DND-41 (cell line): ENCODE results near the gene ABHD17A.

Source experiments
- ATAC-seq: fragments of 200-7000 bp; cut with Tn5 transposase; 3 replicates; pipeline ENCODE4 v1.9.1; 2021; ENCODE audit warnings: low read depth; ENCODE audit not compliant: insufficient read depth
- DNase-seq: peaks from one replicate; pipeline ENCODE4 v3.0.0-alpha.2; 2020
- H2AFZ ChIP-seq: 2 replicates; pipeline ENCODE4 v1.6.0; 2012; ENCODE audit warnings: low read depth, low read length
- H3K27ac ChIP-seq: 2 replicates; pipeline ENCODE4 v1.5.1; 2012; ENCODE audit warnings: low read length, inconsistent platforms
- H3K27me3 ChIP-seq: fragments of 200-600 bp; sonication (generic); 2 replicates; pipeline ENCODE4 v1.6.0; 2012; ENCODE audit warnings: low read length, mild to moderate bottlenecking, inconsistent platforms; ENCODE audit not compliant: insufficient read depth, poor library complexity
- H3K36me3 ChIP-seq: 2 replicates; pipeline ENCODE4 v1.5.1; 2012; ENCODE audit warnings: low read length, inconsistent platforms; ENCODE audit not compliant: insufficient read depth
- H3K4me1 ChIP-seq: 2 replicates; pipeline ENCODE4 v1.5.1; 2012; ENCODE audit warnings: mild to moderate bottlenecking, low read length; ENCODE audit not compliant: insufficient read depth
- H3K4me2 ChIP-seq: 2 replicates; pipeline ENCODE4 v1.6.0; 2012; ENCODE audit warnings: mild to moderate bottlenecking, moderate library complexity, low read length, inconsistent platforms; ENCODE audit not compliant: insufficient read depth
- H3K4me3 ChIP-seq, 2 experiments: fragments of 200-600 bp in 1 of 2; shearing (Covaris generic) in 1 of 2; 2 replicates each; pipeline ENCODE4 v1.5.1; 2012 to 2016; ENCODE audit warnings: inconsistent platforms in 2 of 2, low read length in 2 of 2, mild to moderate bottlenecking in 2 of 2, low read depth in 1 of 2, moderate library complexity in 1 of 2
- H3K79me2 ChIP-seq: 2 replicates; pipeline ENCODE4 v1.6.0; 2012; ENCODE audit warnings: low read length, inconsistent platforms; ENCODE audit not compliant: insufficient read depth
- H3K9ac ChIP-seq: 2 replicates; pipeline ENCODE4 v1.6.0; 2012; ENCODE audit warnings: low read depth, mild to moderate bottlenecking, inconsistent platforms, low read length, moderate library complexity
- H3K9me3 ChIP-seq: 2 replicates; pipeline ENCODE4 v1.5.1; 2012; ENCODE audit warnings: low read length, moderate library complexity, mild to moderate bottlenecking, inconsistent platforms; ENCODE audit not compliant: insufficient read depth, severe bottlenecking
- H4K20me1 ChIP-seq: 2 replicates; pipeline ENCODE4 v1.6.0; 2012; ENCODE audit warnings: low read length; ENCODE audit not compliant: insufficient read depth
- CTCF ChIP-seq: IDR thresholded peaks from 2 replicates; pipeline ENCODE4 v1.5.1; 2012; ENCODE audit warnings: borderline replicate concordance, low read length, moderate library complexity, mild to moderate bottlenecking; ENCODE audit not compliant: poor library complexity, severe bottlenecking; ENCODE audit errors: extremely low read depth
- EZH2 ChIP-seq: IDR thresholded peaks from 3 replicates; pipeline ENCODE4 v1.6.1; 2012; ENCODE audit warnings: borderline replicate concordance, low read depth, mild to moderate bottlenecking, moderate library complexity, low read length, inconsistent platforms; ENCODE audit not compliant: severe bottlenecking

Gene ABHD17A

GRCh38 chr19:1844513-1845124 lies 40.7 kb downstream of the ABHD17A start:
- Histone ChIP-seq H3K79me2 (peaks cover 96% of the 10 kb centered on the region), H2AFZ (no peak overlapping the region), H3K9me3 (no peaks in the 10 kb centered on the region), H3K4me3 (no peak overlapping the region), H3K4me1 (peaks cover 44% of the 10 kb centered on the region), H3K9ac (no peak overlapping the region), H4K20me1 (peaks cover 81% of the 10 kb centered on the region), H3K27me3 (no peaks in the 10 kb centered on the region), H3K4me2 (peak overlapping the region; percentile 99; the same call in 1 of the 2 replicates), H3K27ac (no peak overlapping the region), H3K36me3 (peaks cover 49% of the 10 kb centered on the region)
- no peak for DNase-seq
- ATAC-seq, result no peak
- no peak for TF ChIP-seq EZH2
- TF ChIP-seq CTCF, result no peak

GRCh38 chr19:1843646-1844394 lies 41.5 kb downstream of the ABHD17A start:
- Histone ChIP-seq H3K27ac (no peak overlapping the region), H3K27me3 (no peaks in the 10 kb centered on the region), H3K4me3 (no peak overlapping the region), H3K79me2 (peaks cover 99% of the 10 kb centered on the region), H3K9ac (no peak overlapping the region), H2AFZ (no peak overlapping the region), H3K4me2 (peak overlapping the region; percentile 99; the same call in 1 of the 2 replicates), H3K9me3 (no peaks in the 10 kb centered on the region), H3K4me1 (peaks cover 39% of the 10 kb centered on the region), H4K20me1 (peaks cover 87% of the 10 kb centered on the region), H3K36me3 (peaks cover 55% of the 10 kb centered on the region)
- DNase-seq (no peak), ATAC-seq (no peak)
- TF ChIP-seq CTCF (peak; percentile 5), EZH2 (no peak)

GRCh38 chr19:1843116-1843515 lies 42.2 kb downstream of the ABHD17A start:
- DNase-seq, result no peak
- H3K9ac ChIP-seq, result no peak overlapping the region
- H3K4me1 ChIP-seq, result peaks cover 37% of the 10 kb centered on the region
- H3K9me3 ChIP-seq, result no peaks in the 10 kb centered on the region
- H3K4me2 ChIP-seq, result no peak overlapping the region
- TF ChIP-seq EZH2, result no peak
- no peak for TF ChIP-seq CTCF
- ATAC-seq, result no peak
- H3K27ac ChIP-seq, result no peak overlapping the region
- H3K4me3 ChIP-seq, result no peak overlapping the region
- H3K36me3 ChIP-seq, result peaks cover 60% of the 10 kb centered on the region
- H4K20me1 ChIP-seq, result peaks cover 94% of the 10 kb centered on the region
- peaks cover 100% of the 10 kb centered on the region for H3K79me2 ChIP-seq
- H2AFZ ChIP-seq, result no peak overlapping the region
- H3K27me3 ChIP-seq, result no peaks in the 10 kb centered on the region
